Fibroblast of pulmonary artery (primary cell): ENCODE data around the gene GABARAP.

ENCODE experiments used
- DNase-seq: peaks from one replicate; pipeline ENCODE4 v3.0.0-alpha.2; 2010; ENCODE audit warnings: low read depth
- H3K4me3 ChIP-seq: replicated peaks from 2 replicates; pipeline ENCODE4 v1.5.1; 2011; ENCODE audit warnings: low read depth, mild to moderate bottlenecking, control low read depth, low read length, moderate library complexity
- TF ChIP-seq, protein P1 (sequence below): IDR thresholded peaks from 2 replicates; pipeline ENCODE4 v1.5.1; 2011; ENCODE audit warnings: mild to moderate bottlenecking, control low read depth, low read length, inconsistent platforms; ENCODE audit errors: missing control alignments

The GABARAP gene

GRCh38 chr17:7204336-7204735 is 37.9 kb downstream of the GABARAP start:
- peak overlapping the region; percentile 52 for H3K4me3 ChIP-seq
- DNase-seq: no peak
- TF ChIP-seq, protein P1, sequence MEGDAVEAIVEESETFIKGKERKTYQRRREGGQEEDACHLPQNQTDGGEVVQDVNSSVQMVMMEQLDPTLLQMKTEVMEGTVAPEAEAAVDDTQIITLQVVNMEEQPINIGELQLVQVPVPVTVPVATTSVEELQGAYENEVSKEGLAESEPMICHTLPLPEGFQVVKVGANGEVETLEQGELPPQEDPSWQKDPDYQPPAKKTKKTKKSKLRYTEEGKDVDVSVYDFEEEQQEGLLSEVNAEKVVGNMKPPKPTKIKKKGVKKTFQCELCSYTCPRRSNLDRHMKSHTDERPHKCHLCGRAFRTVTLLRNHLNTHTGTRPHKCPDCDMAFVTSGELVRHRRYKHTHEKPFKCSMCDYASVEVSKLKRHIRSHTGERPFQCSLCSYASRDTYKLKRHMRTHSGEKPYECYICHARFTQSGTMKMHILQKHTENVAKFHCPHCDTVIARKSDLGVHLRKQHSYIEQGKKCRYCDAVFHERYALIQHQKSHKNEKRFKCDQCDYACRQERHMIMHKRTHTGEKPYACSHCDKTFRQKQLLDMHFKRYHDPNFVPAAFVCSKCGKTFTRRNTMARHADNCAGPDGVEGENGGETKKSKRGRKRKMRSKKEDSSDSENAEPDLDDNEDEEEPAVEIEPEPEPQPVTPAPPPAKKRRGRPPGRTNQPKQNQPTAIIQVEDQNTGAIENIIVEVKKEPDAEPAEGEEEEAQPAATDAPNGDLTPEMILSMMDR: no peak

DNA sequence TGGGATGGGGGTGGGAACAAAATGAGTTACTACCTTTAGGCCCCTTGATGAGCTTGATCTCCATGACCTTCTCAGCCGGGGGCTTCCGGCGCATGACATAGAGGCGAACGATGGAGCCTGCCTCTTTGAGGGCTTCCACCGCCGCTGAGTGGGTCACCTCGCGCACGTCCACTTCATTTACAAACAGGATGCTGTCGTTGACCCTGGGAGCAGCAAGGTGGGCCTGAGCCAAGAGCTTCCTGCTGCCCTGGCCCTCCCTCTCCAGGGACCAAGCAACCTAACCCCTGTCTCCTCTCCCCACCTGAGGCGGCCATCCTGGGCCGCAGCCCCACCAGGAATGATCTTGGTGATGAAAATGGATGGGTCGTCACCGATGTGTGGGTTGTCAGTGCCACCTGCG is 38.9 kb downstream of the GABARAP start:
- H3K4me3 ChIP-seq: no peak overlapping the region
- no peak for DNase-seq
- TF ChIP-seq, protein P1: no peak

- DNase-seq: no peak
- H3K4me3 ChIP-seq: no peak overlapping the region
- TF ChIP-seq, protein P1: no peak
These were observed 45.4 kb downstream of the GABARAP start for GRCh38 chr17:7196651-7197401.

- no peak for DNase-seq
- H3K4me3 ChIP-seq: no peak overlapping the region
- TF ChIP-seq, protein P1: no peak
These were observed 46.3 kb downstream of the GABARAP start for GRCh38 chr17:7195971-7196370.

DNA sequence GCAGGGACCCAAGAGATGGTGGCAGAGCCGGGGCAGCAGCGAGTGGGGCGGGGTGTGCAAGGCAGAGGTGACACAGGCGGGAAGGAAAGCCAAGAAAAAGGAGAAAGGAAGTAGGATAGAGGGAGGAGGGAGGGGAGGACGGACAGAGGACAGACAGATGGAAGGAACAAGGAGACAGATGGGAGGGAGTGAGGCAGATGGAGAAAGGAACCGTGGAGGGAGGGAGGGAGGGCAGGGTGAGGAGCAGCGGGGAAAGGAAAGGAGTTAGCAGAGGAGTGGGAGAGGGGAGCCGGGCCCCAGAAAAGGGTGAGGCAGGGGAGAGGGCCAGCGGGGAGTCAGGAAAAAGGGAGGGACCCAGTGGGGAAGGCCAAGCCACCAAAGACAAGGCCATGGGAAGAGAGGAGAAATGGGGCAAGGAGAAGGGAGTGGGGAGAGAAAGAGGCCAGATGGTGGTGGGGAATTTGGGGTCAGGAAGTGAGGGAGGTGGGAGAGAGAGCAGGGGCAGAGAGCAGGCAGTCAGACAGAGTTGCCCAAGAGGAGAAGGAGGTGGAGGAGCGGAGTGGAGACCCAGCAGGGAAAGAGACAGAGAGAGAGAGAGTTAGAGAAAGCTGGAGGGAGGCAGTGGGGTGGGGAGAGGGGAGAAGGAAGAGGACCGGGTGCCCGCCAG is 49.8 kb downstream of the GABARAP start:
- TF ChIP-seq, protein P1: no peak
- H3K4me3 ChIP-seq: no peak overlapping the region
- no peak for DNase-seq

DNA sequence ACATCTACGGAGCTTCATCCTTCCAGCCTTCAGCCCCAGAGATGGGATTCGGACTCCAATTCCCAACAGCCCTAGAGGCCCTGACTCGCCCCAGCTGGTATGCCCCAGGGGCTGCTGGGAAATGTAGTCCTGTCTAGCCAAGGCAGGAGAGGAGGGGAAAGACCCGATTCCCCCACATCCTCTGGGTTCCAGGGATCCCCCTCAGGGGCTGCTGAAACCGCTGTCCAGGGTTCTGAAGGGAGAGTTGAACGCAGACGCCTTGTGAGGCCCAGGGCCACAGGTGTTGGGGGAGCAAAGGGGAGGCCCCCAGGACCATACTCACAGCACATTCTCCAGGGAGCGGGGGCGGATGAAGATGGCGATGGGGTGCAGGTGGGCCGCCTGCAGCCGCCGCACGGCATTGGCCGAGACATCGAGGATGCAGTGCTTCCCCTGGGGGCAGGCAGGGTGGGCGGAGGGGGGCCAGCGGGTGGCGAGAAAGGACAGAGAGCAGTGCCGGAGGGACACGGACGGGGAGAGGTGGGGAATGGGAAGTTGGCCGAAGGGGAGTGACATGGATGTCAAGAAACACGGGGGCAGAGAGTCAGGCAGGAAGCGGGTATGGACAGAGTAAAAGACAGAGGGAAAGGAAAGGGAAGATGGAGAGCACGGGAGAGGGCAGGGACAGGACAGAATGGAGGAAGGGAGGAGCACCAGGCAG is 50.5 kb downstream of the GABARAP start:
- TF ChIP-seq, protein P1: no peak
- no peak for DNase-seq
- no peak overlapping the region for H3K4me3 ChIP-seq
